NB4 (cell line): ENCODE results near the gene EXOC4.

Source experiments
- DNase-seq: peaks from one replicate; pipeline ENCODE4 v3.0.0; 2010; ENCODE audit warnings: low read depth
- H3K4me3 ChIP-seq: one replicate; pipeline ENCODE4 v1.5.1; 2011; ENCODE audit warnings: mild to moderate bottlenecking, low read depth, low read length, moderate library complexity
- MYC ChIP-seq: IDR thresholded peaks from 2 replicates; pipeline ENCODE4 v1.6.1; 2011; ENCODE audit warnings: low read depth, low read length
- POLR2A ChIP-seq: IDR thresholded peaks from 2 replicates; pipeline ENCODE4 v1.6.1; 2011; ENCODE audit warnings: mild to moderate bottlenecking; ENCODE audit not compliant: insufficient read length; ENCODE audit errors: extremely low read depth
- TF ChIP-seq, protein P1 (sequence below): IDR thresholded peaks from 2 replicates; pipeline ENCODE4 v1.6.1; 2011; ENCODE audit warnings: low read depth, low read length
- TF ChIP-seq, protein P2 (sequence below): IDR thresholded peaks from one replicate; pipeline ENCODE4 v1.5.1; 2012; ENCODE audit warnings: low read depth, low read length

EXOC4 gene

DNA sequence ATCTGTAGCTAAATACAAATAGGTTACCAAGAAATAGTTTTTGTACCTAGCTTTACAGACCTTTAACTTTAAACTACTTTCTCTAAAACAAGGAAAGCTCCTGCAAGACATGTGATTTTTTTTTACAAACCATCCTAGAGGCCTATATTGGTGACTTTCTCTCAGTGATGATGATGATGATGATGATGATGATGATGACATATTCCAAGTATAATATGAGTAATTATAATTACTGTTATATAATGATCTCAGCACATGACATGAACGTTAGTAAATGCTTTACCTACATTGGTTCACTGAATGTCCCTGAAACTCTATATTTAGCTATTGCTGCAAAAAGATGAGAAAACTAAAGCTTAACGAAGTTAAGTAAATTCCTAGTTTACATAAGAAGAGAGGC, 766.4 kb downstream of the EXOC4 start:
- TF ChIP-seq, protein P1, sequence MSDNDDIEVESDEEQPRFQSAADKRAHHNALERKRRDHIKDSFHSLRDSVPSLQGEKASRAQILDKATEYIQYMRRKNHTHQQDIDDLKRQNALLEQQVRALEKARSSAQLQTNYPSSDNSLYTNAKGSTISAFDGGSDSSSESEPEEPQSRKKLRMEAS: no peak
- TF ChIP-seq, protein P2, sequence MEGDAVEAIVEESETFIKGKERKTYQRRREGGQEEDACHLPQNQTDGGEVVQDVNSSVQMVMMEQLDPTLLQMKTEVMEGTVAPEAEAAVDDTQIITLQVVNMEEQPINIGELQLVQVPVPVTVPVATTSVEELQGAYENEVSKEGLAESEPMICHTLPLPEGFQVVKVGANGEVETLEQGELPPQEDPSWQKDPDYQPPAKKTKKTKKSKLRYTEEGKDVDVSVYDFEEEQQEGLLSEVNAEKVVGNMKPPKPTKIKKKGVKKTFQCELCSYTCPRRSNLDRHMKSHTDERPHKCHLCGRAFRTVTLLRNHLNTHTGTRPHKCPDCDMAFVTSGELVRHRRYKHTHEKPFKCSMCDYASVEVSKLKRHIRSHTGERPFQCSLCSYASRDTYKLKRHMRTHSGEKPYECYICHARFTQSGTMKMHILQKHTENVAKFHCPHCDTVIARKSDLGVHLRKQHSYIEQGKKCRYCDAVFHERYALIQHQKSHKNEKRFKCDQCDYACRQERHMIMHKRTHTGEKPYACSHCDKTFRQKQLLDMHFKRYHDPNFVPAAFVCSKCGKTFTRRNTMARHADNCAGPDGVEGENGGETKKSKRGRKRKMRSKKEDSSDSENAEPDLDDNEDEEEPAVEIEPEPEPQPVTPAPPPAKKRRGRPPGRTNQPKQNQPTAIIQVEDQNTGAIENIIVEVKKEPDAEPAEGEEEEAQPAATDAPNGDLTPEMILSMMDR: no peak
- TF ChIP-seq POLR2A: no peak
- TF ChIP-seq MYC: no peak
- DNase-seq: no peak
- no peak overlapping the region for H3K4me3 ChIP-seq

DNA sequence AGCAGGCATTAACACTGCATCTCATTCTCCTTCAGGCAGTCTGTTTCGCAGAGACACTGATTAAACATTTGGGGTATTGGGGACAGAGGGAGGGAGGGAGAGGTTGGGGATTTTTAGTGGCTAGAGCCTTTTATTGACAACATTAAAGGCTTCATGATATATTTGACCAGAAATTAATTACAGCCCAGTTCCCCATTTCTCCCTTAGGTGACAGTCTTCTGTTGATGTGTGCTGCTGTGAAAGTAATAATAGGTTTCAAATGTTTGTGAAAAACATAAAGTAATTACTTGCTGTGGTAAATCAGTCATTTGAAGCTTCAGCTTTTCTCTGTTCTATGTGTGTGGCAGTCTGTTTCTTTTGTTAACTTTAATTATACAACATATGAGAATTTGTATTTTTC, 769.0 kb downstream of the EXOC4 start:
- H3K4me3 ChIP-seq: no peak overlapping the region
- DNase-seq: no peak
- TF ChIP-seq, protein P2: no peak
- no peak for TF ChIP-seq POLR2A
- TF ChIP-seq MYC: no peak

DNA sequence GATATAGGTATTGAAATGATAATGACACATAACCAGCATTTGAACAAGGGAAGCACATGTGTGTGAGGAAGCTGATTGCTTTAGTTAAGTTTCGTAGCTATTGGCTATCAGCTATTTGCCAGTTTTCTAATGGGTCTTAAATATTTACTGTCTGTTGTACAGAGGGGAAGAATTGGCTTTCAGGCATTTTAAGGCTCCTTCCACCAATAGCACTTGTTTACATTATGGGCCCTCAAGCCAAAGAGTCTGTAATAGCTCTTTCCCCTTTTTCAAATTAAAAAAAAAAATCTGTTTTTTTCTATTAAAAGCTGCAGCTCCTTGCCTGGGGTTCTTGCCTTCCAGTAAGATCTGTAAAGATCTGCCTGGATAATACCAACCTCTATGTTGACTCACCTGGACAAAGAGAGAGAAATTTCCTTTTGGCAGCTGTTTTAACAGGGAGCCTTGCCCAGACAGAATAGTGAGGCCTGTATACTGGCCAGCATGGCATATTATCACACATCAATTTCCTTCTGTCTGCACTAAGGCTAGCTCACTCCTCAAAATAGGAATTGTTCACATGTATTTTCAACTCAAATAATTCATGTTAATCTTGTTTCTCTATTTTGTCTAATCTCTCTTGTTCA, 769.5 kb downstream of the EXOC4 start:
- TF ChIP-seq POLR2A (no peak), MYC (no peak)
- TF ChIP-seq, protein P2: no peak
- TF ChIP-seq, protein P1: no peak
- DNase-seq: no peak
- no peak overlapping the region for H3K4me3 ChIP-seq

DNA sequence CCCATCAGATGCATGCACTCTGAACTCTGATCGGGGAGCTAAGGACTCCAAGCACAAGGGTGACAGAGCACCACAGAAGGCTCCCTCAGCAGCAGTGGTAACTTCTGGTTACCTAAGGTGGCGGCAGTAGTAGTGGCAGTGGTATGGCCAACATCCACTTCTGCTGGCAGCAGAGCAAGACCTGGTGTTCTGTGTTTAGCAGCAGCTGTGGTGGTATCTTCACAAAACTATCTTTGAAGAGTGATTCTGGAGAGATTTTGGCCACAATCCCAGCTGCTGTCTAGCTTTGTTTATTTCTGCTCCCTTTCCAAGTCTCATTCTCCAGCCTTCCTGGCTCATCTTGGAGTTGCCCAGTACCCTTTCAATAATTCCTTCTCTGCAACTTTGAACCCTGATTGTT, 771.9 kb downstream of the EXOC4 start:
- no peak for DNase-seq
- TF ChIP-seq, protein P2: no peak
- TF ChIP-seq MYC (no peak), POLR2A (no peak)
- TF ChIP-seq, protein P1: no peak
- H3K4me3 ChIP-seq: no peak overlapping the region

DNA sequence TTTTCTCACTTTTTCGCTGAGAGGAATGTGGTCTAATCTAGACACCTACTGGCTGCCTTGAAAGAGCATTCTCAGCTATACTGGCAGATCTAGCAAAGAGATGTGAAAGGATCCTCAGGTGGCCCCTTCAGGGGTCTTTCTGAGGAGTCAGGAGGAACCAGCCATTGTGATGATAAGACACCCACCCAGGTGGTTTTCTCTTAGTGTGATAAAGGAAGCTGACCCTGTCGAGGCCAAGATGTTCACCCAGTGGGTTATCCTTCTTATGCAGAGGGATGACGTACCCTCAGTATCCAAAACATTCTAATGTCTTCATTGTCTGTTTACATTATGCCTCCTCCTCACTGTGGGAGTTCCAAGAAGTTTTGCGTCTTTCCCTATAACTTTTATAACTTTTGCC, 776.0 kb downstream of the EXOC4 start:
- TF ChIP-seq MYC (no peak), POLR2A (no peak)
- TF ChIP-seq, protein P2: no peak
- TF ChIP-seq, protein P1: no peak
- DNase-seq: no peak
- no peak overlapping the region for H3K4me3 ChIP-seq

DNA sequence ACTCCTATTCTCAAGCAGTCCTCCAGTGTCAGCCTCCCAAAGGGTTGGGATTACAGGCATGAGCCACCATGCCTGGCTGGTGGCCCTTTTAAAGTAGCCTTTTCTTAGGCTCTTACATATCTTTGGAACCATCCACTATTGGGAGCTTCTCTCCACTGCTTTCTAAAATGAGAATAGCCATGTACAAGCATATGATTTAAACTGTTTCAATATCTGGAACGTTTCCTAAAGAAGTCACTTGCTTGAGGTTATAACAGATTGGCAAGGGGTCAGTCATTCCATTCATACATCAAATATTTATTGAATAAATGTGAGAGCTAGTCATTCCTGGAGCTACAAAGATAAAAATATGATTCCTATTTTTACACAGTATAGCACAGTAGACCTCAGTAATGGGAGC, 776.9 kb downstream of the EXOC4 start:
- no peak overlapping the region for H3K4me3 ChIP-seq
- no peak for DNase-seq
- TF ChIP-seq MYC (no peak), POLR2A (no peak)
- TF ChIP-seq, protein P2: no peak
- TF ChIP-seq, protein P1: no peak
